ENCODE data around the gene KIAA1755.

DNA sequence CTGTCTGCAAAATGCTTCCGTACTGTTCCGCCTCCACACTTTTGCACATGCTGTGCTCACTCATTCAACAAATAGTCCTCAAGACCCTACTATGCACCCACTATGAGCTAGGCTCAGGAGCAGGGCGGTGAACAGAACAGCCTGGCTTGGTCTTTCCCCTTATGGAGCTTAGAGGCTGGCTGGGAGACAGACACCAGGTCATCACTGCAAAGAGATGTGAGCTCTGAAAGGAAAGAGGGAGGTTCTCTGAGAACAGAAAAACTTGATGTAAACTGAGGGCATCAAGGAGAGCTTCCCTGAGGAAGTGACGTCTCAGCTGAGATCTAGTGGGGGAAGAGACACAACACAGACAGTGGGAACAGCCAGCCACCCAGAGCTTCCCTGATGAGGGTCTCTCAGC, 64.5 kb downstream of the KIAA1755 start:
- no peak for TF ChIP-seq CTCF (IDR thresholded peaks at IDR 0.05; ENCODE audit: insufficient read depth, low read length, poor library complexity, severe bottlenecking)
- no peak for TF ChIP-seq EZH2phosphoT487 (conservative IDR thresholded peaks at IDR 0.05; ENCODE audit: low read length)

Data from SU-DHL-6 (cell line).